Calu3 (cell line): ENCODE data around the gene TOM1L2. TPM values are rescaled to one million over a fixed set of nuclear protein-coding genes. Genes with fewer than 3 reads are reported as not detected.
A peak's percentile ranks its signal among the peaks of the same experiment; 100 is the strongest.
"Not testable (repeated sequence)": the region's sequence is repeated elsewhere in the genome, so short reads cannot be mapped to it uniquely, and the experiment has no call there.

ENCODE experiments used
- BruUV-seq: library from RNA; stranded (reverse); fragments of 400-500 nt; replicated peaks from 2 replicates; lab custom pipeline; 2021; lab: Mats Ljungman, UMichigan
- CTCF ChIA-PET: fragments of 300-600 bp; sonication (Branson Sonifier 250); formaldehyde crosslinking; loops from one replicate; lab custom pipeline; 2022; ENCODE audit warnings: antibody characterized with exemption; lab: Charles Lee
- DNase-seq: peaks from one replicate; pipeline ENCODE4 v3.0.0; 2022
- H3K27ac Mint-ChIP-seq: one replicate; pipeline ENCODE4 v1.8.0; 2022; ENCODE audit warnings: mixed read lengths; ENCODE audit not compliant: unreplicated experiment
- H3K27me3 Mint-ChIP-seq: one replicate; pipeline ENCODE4 v1.8.0; 2022; ENCODE audit warnings: mixed read lengths; ENCODE audit not compliant: unreplicated experiment
- H3K36me3 Mint-ChIP-seq: one replicate; pipeline ENCODE4 v1.8.0; 2022; ENCODE audit warnings: mild to moderate bottlenecking, moderate library complexity, mixed read lengths; ENCODE audit not compliant: insufficient read depth, unreplicated experiment
- H3K4me1 Mint-ChIP-seq: one replicate; pipeline ENCODE4 v1.8.0; 2022; ENCODE audit warnings: mild to moderate bottlenecking, low read depth, mixed read lengths; ENCODE audit not compliant: unreplicated experiment
- H3K4me3 Mint-ChIP-seq: one replicate; pipeline ENCODE4 v1.8.0; 2022; ENCODE audit warnings: mild to moderate bottlenecking, low read depth, moderate library complexity, mixed read lengths; ENCODE audit not compliant: unreplicated experiment
- H3K9me3 Mint-ChIP-seq: one replicate; pipeline ENCODE4 v1.8.0; 2022; ENCODE audit warnings: low read depth, mixed read lengths; ENCODE audit not compliant: unreplicated experiment
- intact Hi-C: fragments of 100-400 bp; cut with micrococcal nuclease; formaldehyde crosslinking; loops from one replicate; pipeline ENCODE4 v1.10.0; 2022; ENCODE audit not compliant: unreplicated experiment
- total RNA-seq: library from RNA; stranded (reverse); gene quantifications from 2 replicates; pipeline ENCODE4 v1.2.3, GENCODE V29; 2022
- TF ChIP-seq, protein P1 (sequence below): fragments of 200-600 bp; IDR thresholded peaks from one replicate; pipeline ENCODE4 v1.8.0; 2022; ENCODE audit warnings: antibody characterized with exemption; ENCODE audit not compliant: unreplicated experiment

Gene TOM1L2
- total RNA-seq, 1 experiment from 2014 or later, result 20.1 TPM

DNA sequence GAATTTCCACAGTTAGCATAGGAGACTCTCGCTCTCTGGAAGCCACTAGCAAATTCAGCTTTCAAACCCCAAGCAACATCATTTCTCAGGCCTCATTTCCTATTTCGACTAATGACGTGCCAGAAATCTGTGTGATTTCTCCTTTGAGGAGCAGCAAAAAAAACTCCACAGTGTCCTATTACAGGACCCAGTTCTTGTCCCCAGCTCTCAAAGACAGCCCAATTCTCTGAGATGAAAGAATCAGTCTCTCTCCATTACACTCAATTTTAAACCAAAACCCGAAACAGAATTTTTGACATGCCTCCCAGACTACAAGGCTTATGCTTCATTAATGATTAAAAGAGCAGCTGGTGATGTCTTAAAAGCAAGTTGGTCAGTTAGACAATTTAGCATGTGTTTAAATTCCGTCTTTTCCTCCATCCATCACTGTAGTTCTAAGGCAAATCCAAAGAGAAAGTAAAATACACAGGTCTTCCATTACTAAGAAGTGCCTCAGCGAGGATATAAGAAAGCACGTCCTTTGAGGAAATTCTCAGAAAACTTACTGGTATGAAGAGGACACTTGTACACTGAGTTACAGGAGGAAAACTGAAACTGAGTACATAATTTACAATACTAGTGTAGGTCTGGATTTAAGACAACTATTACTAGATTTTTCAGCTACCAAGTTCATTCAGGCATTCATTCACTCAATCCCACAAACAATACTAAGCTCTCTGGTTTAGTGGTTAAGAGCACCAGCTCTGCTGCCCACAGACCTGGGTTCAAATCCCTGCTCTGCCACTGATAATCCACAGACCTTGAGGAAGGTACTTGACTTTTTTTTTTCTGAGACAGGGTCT lies 12.5 kb downstream of the TOM1L2 start:
- Mint-ChIP-seq H3K36me3 (peaks cover 5% of the 10 kb centered on the region), H3K27me3 (no peaks in the 10 kb centered on the region), H3K9me3 (no peaks in the 10 kb centered on the region), H3K27ac (peak overlapping the region; percentile 94), H3K4me1 (peaks cover 39% of the 10 kb centered on the region), H3K4me3 (peak overlapping the region; percentile 50)
- no peak for DNase-seq
- TF ChIP-seq, protein P1, sequence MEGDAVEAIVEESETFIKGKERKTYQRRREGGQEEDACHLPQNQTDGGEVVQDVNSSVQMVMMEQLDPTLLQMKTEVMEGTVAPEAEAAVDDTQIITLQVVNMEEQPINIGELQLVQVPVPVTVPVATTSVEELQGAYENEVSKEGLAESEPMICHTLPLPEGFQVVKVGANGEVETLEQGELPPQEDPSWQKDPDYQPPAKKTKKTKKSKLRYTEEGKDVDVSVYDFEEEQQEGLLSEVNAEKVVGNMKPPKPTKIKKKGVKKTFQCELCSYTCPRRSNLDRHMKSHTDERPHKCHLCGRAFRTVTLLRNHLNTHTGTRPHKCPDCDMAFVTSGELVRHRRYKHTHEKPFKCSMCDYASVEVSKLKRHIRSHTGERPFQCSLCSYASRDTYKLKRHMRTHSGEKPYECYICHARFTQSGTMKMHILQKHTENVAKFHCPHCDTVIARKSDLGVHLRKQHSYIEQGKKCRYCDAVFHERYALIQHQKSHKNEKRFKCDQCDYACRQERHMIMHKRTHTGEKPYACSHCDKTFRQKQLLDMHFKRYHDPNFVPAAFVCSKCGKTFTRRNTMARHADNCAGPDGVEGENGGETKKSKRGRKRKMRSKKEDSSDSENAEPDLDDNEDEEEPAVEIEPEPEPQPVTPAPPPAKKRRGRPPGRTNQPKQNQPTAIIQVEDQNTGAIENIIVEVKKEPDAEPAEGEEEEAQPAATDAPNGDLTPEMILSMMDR, result no peak
- intact Hi-C loops, result no loop called here
- no TSS peak for BruUV-seq
- CTCF ChIA-PET, result interaction anchor here (0.9 to 1.0 kb wide), 2 partner anchors 11 to 41 kb away, joined by 3 read pairs; no protein-coding TSS in a partner anchor

DNA sequence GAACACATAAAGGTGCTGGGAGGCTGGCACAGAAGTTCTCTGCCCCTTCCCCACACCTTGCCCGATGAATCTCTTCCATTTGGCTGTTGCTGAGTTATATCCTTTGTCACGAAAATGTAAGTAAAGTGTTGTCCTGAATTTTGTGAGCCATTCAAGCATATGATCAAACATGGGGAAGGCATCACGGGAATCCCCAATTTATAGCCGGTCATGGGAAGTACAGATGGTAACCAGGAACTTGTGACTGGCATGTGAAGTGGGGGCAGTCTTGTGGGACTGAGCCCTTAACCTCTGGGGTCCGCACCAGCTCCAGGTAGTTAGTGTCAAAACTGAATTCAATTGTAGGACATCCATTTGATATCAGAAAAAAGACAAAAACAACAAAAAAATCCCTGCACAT lies 13.2 kb downstream of the TOM1L2 start:
- Mint-ChIP-seq H3K9me3 (no peaks in the 10 kb centered on the region), H3K4me1 (peaks cover 39% of the 10 kb centered on the region), H3K4me3 (peak overlapping the region; percentile 50), H3K27me3 (no peaks in the 10 kb centered on the region), H3K36me3 (peaks cover 5% of the 10 kb centered on the region), H3K27ac (peak overlapping the region; percentile 94)
- TF ChIP-seq, protein P1, result no peak
- intact Hi-C loops, result no loop called here
- no TSS peak for BruUV-seq
- no peak for DNase-seq
- CTCF ChIA-PET, result interaction anchor here (1.0 to 1.7 kb wide), 5 partner anchors 12 to 68 kb away, joined by 3 to 5 read pairs (median 4); partner anchors contain the start of genes DRC3 and TOM1L2

DNA sequence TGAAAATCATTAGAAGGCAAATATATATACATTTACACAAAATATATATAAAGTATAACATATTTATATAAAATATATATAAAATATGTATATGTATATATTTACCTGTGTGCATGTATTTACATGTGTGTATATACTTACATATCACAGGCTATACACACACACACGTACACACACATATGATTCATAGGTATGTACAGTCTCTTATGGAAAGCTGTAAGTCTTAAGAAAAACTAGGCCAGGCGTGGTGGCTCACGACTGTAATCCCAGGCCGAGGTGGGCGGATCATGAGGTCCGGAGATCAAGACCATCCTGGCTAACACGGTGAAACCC lies 14.7 kb downstream of the TOM1L2 start:
- no peak for DNase-seq
- no TSS peak for BruUV-seq
- CTCF ChIA-PET, result interaction anchor here (1.1 to 1.7 kb wide), 3 partner anchors 17 to 38 kb away, joined by 4 to 5 read pairs (median 4); no protein-coding TSS in a partner anchor
- peaks cover 39% of the 10 kb centered on the region for H3K4me1 Mint-ChIP-seq
- no peaks in the 10 kb centered on the region for H3K27me3 Mint-ChIP-seq
- intact Hi-C loops, result no loop called here
- H3K9me3 Mint-ChIP-seq, result no peaks in the 10 kb centered on the region
- no peak overlapping the region for H3K27ac Mint-ChIP-seq
- peaks cover 5% of the 10 kb centered on the region for H3K36me3 Mint-ChIP-seq
- TF ChIP-seq, protein P1, result no peak
- no peak overlapping the region for H3K4me3 Mint-ChIP-seq

DNA sequence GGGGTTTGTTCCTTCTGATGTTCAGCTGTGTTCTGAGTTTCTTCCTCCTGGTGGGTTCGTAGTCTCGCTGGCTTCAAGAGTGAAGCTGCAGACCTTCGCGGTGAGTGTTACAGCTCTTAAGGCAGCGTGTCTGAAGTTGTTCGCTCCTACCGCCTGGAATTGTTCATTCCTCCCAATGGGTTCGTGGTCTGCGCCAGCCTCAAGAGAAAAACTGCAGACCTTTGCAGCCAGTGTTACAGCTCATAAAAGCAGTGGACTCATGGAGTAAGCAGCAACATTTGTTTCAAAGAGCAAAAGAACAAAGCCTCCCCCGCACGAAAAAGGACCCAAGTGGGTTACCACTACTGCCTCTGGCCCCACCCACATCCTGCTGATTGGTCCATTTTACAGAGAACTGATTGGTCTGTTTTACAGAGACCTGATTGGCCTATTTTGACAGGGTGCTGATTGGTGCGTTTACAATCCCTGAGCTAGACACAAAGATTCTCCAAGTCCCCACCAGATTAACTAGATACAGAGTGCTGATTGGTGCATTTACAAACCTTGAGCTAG lies 16.3 kb downstream of the TOM1L2 start:
- DNase-seq, intact Hi-C loops, H3K27ac Mint-ChIP-seq, H3K27me3 Mint-ChIP-seq, H3K36me3 Mint-ChIP-seq, H3K9me3 Mint-ChIP-seq, H3K4me3 Mint-ChIP-seq, CTCF ChIA-PET, BruUV-seq: not testable (repeated sequence)
- H3K4me1 Mint-ChIP-seq, result peaks cover 37% of the 10 kb centered on the region
